ENCODE results near the gene FBXW7.

Gene FBXW7

DNA sequence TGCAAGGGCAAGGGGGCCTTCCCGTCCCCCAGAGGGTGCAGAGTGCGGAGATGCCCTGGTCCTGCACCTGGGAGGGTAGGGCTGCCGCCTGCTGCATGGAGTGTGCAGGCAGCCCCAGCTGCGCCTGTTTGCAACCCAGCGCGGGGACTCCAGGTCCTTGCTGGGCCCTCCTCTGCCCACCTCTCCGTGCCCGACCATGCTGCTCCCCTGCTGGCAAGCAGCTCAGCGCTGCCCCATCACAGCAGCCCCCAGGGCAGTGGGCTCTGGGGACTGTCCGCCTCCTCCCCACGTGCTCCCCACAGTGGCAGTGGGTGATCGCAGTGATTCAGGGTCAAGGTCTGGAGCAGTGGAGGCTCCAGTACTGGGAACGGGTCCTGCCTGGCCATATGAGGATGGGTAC is 5.0 kb upstream of the FBXW7 start:
- DNase-seq: no peak

GRCh38 chr4:152540293-152540674 is 4.4 kb upstream of the FBXW7 start:
- DNase-seq: no peak

GRCh38 chr4:152539556-152540292 is 3.8 kb upstream of the FBXW7 start:
- DNase-seq: no peak

DNA sequence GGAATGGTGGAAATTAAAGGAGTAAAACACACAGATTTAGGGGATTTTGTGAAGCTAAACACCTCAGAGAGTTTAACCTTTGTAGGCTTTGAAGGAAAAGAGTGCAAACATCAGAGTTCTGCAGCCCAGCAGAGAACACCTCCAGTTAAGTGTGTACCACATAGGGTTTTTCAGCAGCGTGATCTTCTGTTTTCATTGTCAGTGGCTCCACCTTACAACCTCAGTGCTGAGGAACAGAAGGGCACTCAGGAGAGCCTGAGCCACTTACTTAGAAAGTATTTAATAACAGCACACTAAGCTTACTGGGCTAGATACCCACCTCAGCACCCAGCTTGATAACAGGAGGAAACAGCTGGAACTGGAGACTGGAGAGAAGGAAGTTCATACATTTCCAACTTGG is 2.0 kb upstream of the FBXW7 start:
- DNase-seq: no peak

- no peak for DNase-seq
Measured at GRCh38 chr4:152536545-152537182, 772 bp upstream of the FBXW7 start.

GRCh38 chr4:152535360-152535902 is 461 bp downstream of the FBXW7 start:
- DNase-seq: no peak

GRCh38 chr4:152534541-152535359 is 1.1 kb downstream of the FBXW7 start:
- DNase-seq: no peak

GRCh38 chr4:152531479-152531878 is 4.4 kb downstream of the FBXW7 start:
- DNase-seq: no peak

- DNase-seq: no peak
Measured at GRCh38 chr4:152530600-152530999, 5.3 kb downstream of the FBXW7 start.

- no peak for DNase-seq
Measured at GRCh38 chr4:152529880-152530279, 6.0 kb downstream of the FBXW7 start.

DNA sequence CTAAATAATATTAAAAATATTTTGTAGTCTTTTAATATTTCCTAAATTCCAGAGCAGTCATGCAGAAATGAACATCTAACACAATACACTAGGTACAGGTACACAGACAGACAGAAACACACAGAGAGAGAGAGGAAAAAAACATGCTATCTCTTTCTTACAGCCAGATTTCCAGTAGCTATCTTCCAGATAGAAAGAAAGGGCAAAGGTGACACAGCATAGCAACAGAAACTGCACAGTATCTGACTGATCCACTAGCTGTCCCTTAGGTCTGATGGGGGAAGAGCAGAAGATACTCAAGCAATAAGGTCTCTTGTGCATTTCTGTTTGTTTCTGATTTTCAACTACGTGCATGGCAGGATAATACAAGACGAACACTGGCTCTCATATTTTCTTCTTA is 7.8 kb downstream of the FBXW7 start:
- DNase-seq: peak; percentile 28

DNA sequence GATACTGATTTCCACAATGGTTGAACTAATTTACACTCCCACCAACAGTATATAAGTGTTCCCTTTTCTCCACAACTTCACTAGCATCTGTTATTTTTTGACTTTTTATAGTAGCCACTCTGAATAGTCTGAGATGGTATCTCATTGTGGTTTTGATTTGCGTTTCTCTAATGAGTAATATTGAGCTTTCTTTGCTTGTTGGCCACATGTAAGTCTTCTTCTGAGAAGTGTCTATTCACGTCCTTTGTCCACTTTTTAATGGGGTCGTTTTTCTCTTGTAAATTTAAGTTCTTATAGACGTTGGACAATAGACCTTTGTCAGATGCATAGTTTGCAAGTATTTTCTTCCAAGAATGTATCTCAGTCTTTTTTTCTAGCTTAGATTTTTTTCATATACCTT is 10.0 kb downstream of the FBXW7 start:
- DNase-seq: no peak

DNA sequence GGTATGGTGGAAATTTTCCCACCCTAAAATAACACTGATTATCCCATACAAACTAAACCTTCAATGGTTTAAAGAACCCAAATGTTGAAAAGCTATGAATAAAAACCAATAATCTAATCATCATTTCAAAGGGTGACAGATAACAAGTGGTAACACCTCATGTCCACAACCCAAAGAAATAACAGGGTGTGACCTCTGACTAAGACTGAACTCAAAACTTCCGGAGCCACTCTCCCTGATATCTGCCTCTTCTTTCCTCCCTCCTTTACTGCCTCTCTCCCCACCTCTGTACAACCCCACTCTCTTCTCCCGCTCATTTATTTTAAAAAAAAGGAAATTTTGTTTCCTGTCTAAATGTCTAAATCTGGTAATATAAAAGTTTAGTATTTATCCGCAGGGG is 11.5 kb downstream of the FBXW7 start:
- DNase-seq: no peak

DNA sequence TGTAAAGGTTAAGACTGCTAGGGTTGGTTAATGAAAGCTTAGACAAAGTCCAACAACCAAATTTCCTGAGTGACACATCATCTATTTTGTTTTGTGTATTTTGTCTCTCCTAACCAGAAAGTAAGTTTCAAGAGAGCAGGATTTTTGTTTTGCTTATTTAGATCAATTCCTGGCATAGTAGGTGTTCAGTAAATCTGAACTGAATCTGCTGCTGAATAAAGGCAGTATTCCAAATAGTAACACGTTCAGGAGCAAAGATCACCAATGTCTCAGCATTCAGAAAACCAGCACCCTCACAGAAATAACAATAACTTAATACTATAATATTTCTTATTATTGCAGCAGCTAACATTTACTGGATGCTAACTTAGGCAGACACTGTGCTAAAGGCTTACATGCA is 12.2 kb downstream of the FBXW7 start:
- DNase-seq: no peak

DNA sequence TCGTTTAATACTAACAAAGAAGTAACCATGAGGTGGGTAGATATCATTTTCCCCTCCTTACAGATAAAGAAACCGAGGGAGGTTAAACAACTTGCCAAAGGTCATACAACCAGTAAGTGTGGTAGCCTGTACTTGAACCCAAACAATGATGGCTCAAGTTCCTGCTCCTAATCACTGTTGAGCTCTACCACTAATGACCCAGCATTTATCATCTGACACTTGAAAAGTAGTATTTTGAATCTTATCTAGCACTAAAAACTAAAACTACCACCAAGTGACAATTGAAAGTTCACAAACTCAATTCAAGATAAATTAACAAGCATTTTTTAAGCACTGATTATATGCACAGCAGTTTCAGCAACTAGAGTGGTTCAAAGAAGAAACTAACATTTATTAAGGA is 13.1 kb downstream of the FBXW7 start:
- DNase-seq: no peak

DNA sequence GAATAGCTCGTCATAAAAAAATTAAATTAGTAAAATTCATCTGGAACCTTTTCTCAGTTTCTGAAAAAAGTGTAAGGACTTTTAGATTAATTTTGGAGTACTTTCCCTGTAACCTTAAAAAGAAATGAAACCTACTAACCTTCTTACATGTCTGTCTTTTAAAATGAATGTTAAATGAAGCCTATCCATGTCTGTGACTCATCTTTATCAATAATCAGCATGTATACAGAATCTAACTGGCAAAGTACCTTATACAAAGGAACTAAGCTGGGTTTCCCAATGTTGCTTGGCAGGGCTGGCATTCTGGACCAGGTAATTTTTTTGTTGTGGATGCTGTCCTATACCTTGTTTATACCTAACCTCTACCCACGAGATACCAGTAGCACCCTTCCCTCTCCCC is 13.6 kb downstream of the FBXW7 start:
- DNase-seq: no peak

GRCh38 chr4:152516156-152516555 is 19.7 kb downstream of the FBXW7 start:
- DNase-seq: no peak

DNA sequence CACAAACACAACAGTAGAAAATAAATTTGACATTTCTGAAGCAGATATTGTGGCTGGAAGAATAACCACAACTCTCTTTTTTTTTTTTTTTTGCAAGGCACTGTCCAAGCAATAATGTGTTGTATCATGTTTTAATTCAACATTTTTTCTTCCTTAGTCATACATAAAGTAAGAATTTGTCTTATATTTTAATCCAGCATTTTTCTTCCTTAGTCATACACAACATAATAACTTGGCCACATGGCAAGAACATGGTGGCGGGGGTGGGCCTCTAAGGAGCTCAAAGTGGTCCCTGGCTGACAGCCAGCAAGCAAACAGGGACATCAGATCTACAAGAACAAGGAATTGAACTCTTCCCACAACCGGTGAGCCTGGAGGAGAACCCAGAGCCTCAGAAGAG is 20.2 kb downstream of the FBXW7 start:
- no peak for DNase-seq

DNA sequence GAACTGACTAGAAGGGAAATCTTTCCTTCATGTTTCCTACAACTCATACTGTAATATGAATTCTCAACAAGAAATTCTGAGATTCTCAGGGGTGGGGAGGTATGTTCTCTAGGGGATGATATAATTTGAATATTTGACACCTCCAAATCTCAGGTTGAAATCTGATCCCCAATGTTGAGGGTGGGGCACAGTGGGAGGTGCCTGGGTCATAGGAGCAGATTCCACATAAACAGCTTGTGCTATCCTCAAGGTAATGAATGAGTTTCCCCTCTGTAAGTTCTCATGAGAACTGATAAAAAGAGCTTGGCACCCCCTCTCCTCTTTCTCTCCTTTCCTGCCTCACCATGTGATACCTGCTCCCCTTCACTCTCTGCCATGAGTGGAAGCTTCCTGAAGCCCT is 21.5 kb downstream of the FBXW7 start:
- no peak for DNase-seq

DNA sequence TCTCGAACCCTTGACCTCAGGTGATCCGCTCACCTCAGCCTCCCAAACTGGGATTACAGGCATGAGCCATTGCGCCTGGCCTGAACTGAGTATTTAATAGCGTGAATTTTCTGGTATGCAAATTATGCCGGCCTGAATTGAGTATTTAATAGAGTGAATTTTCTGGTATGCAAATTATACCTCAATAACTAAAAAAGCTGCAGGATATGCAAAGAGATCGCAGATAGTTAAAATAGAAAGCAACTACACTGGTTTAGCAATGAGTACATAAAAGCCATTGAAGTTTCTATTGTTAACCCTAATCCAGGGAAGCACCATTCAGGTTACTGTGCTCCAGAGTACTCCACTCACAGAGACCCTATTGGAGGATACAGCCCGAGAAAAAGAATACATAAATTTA is 22.8 kb downstream of the FBXW7 start:
- DNase-seq: no peak

- DNase-seq: no peak
Measured at GRCh38 chr4:152512483-152512882, 23.4 kb downstream of the FBXW7 start.

GRCh38 chr4:152510349-152511147 is 25.3 kb downstream of the FBXW7 start:
- no peak for DNase-seq

Data from NCI-H2227 treated with DMSO at 0.1 percent for 48 hours (cell line).